IMR-90 (cell line): ENCODE measurements around the gene ADAMTS17.

Experiments
- BHLHE40 ChIP-seq: fragments of 150-350 bp; IDR thresholded peaks from 2 replicates; pipeline ENCODE4 v1.6.1; 2016; ENCODE audit warnings: mild to moderate bottlenecking, low read depth, low read length
- CEBPB ChIP-seq: IDR thresholded peaks from 2 replicates; pipeline ENCODE4 v1.6.1; 2012; ENCODE audit warnings: low read depth, low read length, improper control_type of control experiment
- CTCF ChIP-seq: conservative IDR thresholded peaks from 2 replicates; pipeline ENCODE4 v1.5.1; 2012; ENCODE audit warnings: mild to moderate bottlenecking, low read depth, low read length, improper control_type of control experiment
- ELK1 ChIP-seq: fragments of 150-350 bp; IDR thresholded peaks from 2 replicates; pipeline ENCODE4 v1.6.1; 2016; ENCODE audit warnings: low read depth, mild to moderate bottlenecking, low read length, moderate library complexity, borderline replicate concordance
- POLR2A ChIP-seq: IDR thresholded peaks from 2 replicates; pipeline ENCODE4 v1.6.1; 2012; ENCODE audit warnings: mild to moderate bottlenecking, low read depth, low read length
- RAD21 ChIP-seq: IDR thresholded peaks from 2 replicates; pipeline ENCODE4 v1.6.1; 2012; ENCODE audit warnings: low read length, improper control_type of control experiment
- USF2 ChIP-seq: fragments of 150-350 bp; IDR thresholded peaks from 2 replicates; pipeline ENCODE4 v1.6.1; 2017; ENCODE audit warnings: mild to moderate bottlenecking, antibody characterized with exemption, low read length, low read depth

GRCh38 chr15:100049483-100049882 is 292.3 kb downstream of the ADAMTS17 start:
- TF ChIP-seq POLR2A, result no peak
- TF ChIP-seq BHLHE40, result no peak
- TF ChIP-seq CTCF, result no peak
- no peak for TF ChIP-seq USF2
- no peak for TF ChIP-seq RAD21
- TF ChIP-seq CEBPB, result no peak
- TF ChIP-seq ELK1, result no peak
